H1 (cell line): Measurements from ENCODE around the gene SERGEF. TPM values are rescaled to one million over a fixed set of nuclear protein-coding genes. Genes with fewer than 3 reads are reported as not detected.

Experiments
- CTCF ChIA-PET: fragments of 300-600 bp; sonication (Branson Sonifier 250); formaldehyde crosslinking; loops from one replicate; lab custom pipeline; 2021; ENCODE audit not compliant: partially characterized antibody; lab: Charles Lee
- POLR2A ChIA-PET: fragments of 300-600 bp; sonication (Branson Sonifier 250); formaldehyde crosslinking; loops from one replicate; lab custom pipeline; 2021; ENCODE audit warnings: inconsistent platforms; ENCODE audit not compliant: partially characterized antibody; lab: Charles Lee
- DNase-seq, 2 experiments: peaks; one replicate each; pipeline versions ENCODE4 v3.0.0 to v3.0.0-alpha.2; 2010 to 2022; ENCODE audit warnings: low spot score in 2 of 2, low read depth in 1 of 2, mixed read lengths in 1 of 2
- FAIRE-seq: peaks from 2 replicates; lab custom pipeline; 2011; peaks lifted over from hg19 to GRCh38; lab: Jason Lieb, UNC
- H2AFZ ChIP-seq: 2 replicates; pipeline ENCODE4 v1.8.1; 2012; ENCODE audit warnings: low read length, inconsistent platforms
- H2AK5ac ChIP-seq: 2 replicates; pipeline ENCODE4 v1.6.1; 2013; ENCODE audit warnings: low read depth, low read length
- H2BK120ac ChIP-seq: replicated peaks from 2 replicates; pipeline ENCODE3; 2013; ENCODE audit warnings: low read depth, low read length, inconsistent platforms
- H2BK12ac ChIP-seq: 2 replicates; pipeline ENCODE4 v1.6.1; 2013; ENCODE audit warnings: low read depth, low read length
- H2BK15ac ChIP-seq: 2 replicates; pipeline ENCODE4 v1.6.1; 2013; ENCODE audit warnings: low read length
- H2BK20ac ChIP-seq: 2 replicates; pipeline ENCODE4 v1.6.1; 2013; ENCODE audit warnings: low read length
- H2BK5ac ChIP-seq: 2 replicates; pipeline ENCODE4 v1.6.1; 2013; ENCODE audit warnings: low read depth, low read length
- H3K14ac ChIP-seq: 2 replicates; pipeline ENCODE4 v1.6.1; 2013; ENCODE audit warnings: inconsistent platforms; ENCODE audit not compliant: insufficient read length
- H3K18ac ChIP-seq: 2 replicates; pipeline ENCODE4 v1.6.1; 2013; ENCODE audit warnings: low read length; ENCODE audit errors: extremely low read depth
- H3K23ac ChIP-seq: 2 replicates; pipeline ENCODE4 v1.6.1; 2013; ENCODE audit warnings: inconsistent platforms; ENCODE audit not compliant: insufficient read length
- H3K23me2 ChIP-seq: 2 replicates; pipeline ENCODE4 v1.6.1; 2013; ENCODE audit warnings: low read depth, low read length
- H3K27ac ChIP-seq: 2 replicates; pipeline ENCODE4 v1.6.1; 2011; ENCODE audit warnings: low read depth, low read length, inconsistent platforms
- H3K27me3 ChIP-seq, 4 experiments: replicated peaks in 1 of 4; 1 replicate in 1 of 4; 2 replicates in 3 of 4; pipeline versions ENCODE4 v1.6.1 to v1.8.1; 2011 to 2013; ENCODE audit warnings: low read length in 3 of 4, mild to moderate bottlenecking in 3 of 4, inconsistent platforms in 2 of 4, mixed read lengths in 2 of 4, moderate library complexity in 1 of 4; ENCODE audit not compliant: control insufficient read depth in 3 of 4, insufficient read depth in 3 of 4; ENCODE audit errors: extremely low read depth in 1 of 4
- H3K36me3 ChIP-seq, 4 experiments: 2 replicates each; pipeline versions ENCODE4 v1.6.1 to v1.8.1; 2011 to 2013; ENCODE audit warnings: mild to moderate bottlenecking in 4 of 4, low read length in 3 of 4, moderate library complexity in 2 of 4, control low read depth in 1 of 4, inconsistent platforms in 1 of 4; ENCODE audit not compliant: insufficient read depth in 4 of 4, control insufficient read depth in 2 of 4
- H3K4ac ChIP-seq: replicated peaks from 2 replicates; pipeline ENCODE3; 2013; ENCODE audit warnings: low read length, low read depth, mixed read lengths, inconsistent platforms; ENCODE audit not compliant: insufficient read length
- H3K4me1 ChIP-seq, 4 experiments: replicated peaks in 1 of 4; 1 replicate in 1 of 4; 2 replicates in 3 of 4; pipeline versions ENCODE4 v1.6.1 to v1.8.1; 2011 to 2013; ENCODE audit warnings: low read length in 3 of 4, inconsistent platforms in 2 of 4, mixed read lengths in 1 of 4; ENCODE audit not compliant: insufficient read depth in 4 of 4, control insufficient read depth in 3 of 4
- H3K4me2 ChIP-seq, 2 experiments: 2 replicates each; pipeline versions ENCODE4 v1.6.1 to v1.8.1; 2011 to 2013; ENCODE audit warnings: low read depth in 2 of 2, low read length in 2 of 2, control low read depth in 1 of 2, inconsistent platforms in 1 of 2, mild to moderate bottlenecking in 1 of 2; ENCODE audit not compliant: insufficient read depth in 1 of 2
- H3K4me3 ChIP-seq, 4 experiments: fragments of 200-600, 300-600 bp in 1 of 4; sonication (generic), shearing (Covaris generic), sonication (Bioruptor Twin) in 1 of 4; 2 replicates each; pipeline versions ENCODE4 v1.5.1 to v1.8.1; 2011 to 2016; ENCODE audit warnings: low read length in 4 of 4, low read depth in 3 of 4, control low read depth in 2 of 4, inconsistent platforms in 2 of 4, mild to moderate bottlenecking in 2 of 4, mixed read lengths in 1 of 4, moderate library complexity in 1 of 4; ENCODE audit not compliant: insufficient read depth in 2 of 4; ENCODE audit errors: extremely low read depth in 1 of 4
- H3K56ac ChIP-seq: replicated peaks from 2 replicates; pipeline ENCODE3; 2013; ENCODE audit warnings: low read depth, mild to moderate bottlenecking, mixed read lengths, low read length, inconsistent platforms; ENCODE audit not compliant: insufficient read length
- H3K79me1 ChIP-seq: 2 replicates; pipeline ENCODE4 v1.6.1; 2013; ENCODE audit warnings: low read depth, low read length, control low read depth
- H3K79me2 ChIP-seq, 2 experiments: 2 replicates each; pipeline versions ENCODE4 v1.6.1 to v1.8.1; 2012 to 2013; ENCODE audit warnings: low read length in 2 of 2, mild to moderate bottlenecking in 2 of 2, inconsistent platforms in 1 of 2; ENCODE audit not compliant: insufficient read depth in 2 of 2, control insufficient read depth in 1 of 2
- H3K9ac ChIP-seq, 4 experiments: replicated peaks in 1 of 4; 1 replicate in 1 of 4; 2 replicates in 3 of 4; pipeline versions ENCODE4 v1.6.1 to v1.8.1; 2011 to 2013; ENCODE audit warnings: low read depth in 3 of 4, low read length in 3 of 4, control low read depth in 2 of 4, mild to moderate bottlenecking in 2 of 4, moderate library complexity in 2 of 4, inconsistent platforms in 1 of 4; ENCODE audit errors: extremely low read depth in 1 of 4
- H3K9me3 ChIP-seq, 2 experiments: 2 replicates each; pipeline versions ENCODE4 v1.6.1 to v1.8.1; 2012 to 2013; ENCODE audit warnings: mild to moderate bottlenecking in 2 of 2, moderate library complexity in 2 of 2, control low read depth in 1 of 2, inconsistent platforms in 1 of 2, low read depth in 1 of 2, low read length in 1 of 2, mixed read lengths in 1 of 2; ENCODE audit not compliant: insufficient read depth in 2 of 2
- H4K20me1 ChIP-seq, 2 experiments: replicated peaks in 1 of 2; 2 replicates each; pipeline versions ENCODE3 to v1.8.1; 2011 to 2013; ENCODE audit warnings: inconsistent platforms in 2 of 2, low read length in 2 of 2, mild to moderate bottlenecking in 1 of 2; ENCODE audit not compliant: insufficient read depth in 2 of 2, control insufficient read depth in 1 of 2
- H4K5ac ChIP-seq: 2 replicates; pipeline ENCODE4 v1.6.1; 2013; ENCODE audit warnings: low read length, low read depth, mixed read lengths, inconsistent platforms; ENCODE audit not compliant: insufficient read length
- H4K8ac ChIP-seq: 2 replicates; pipeline ENCODE4 v1.8.0; 2013; ENCODE audit warnings: mild to moderate bottlenecking, moderate library complexity, low read length, inconsistent platforms; ENCODE audit not compliant: insufficient read depth; ENCODE audit errors: extremely low read depth
- H4K91ac ChIP-seq: replicated peaks from 2 replicates; pipeline ENCODE3; 2013; ENCODE audit warnings: low read length, mixed read lengths, inconsistent platforms; ENCODE audit not compliant: insufficient read length
- CEBPB ChIP-seq: IDR thresholded peaks from 2 replicates; pipeline ENCODE4 v1.6.1; 2012; ENCODE audit warnings: low read depth, low read length
- POLR2A ChIP-seq, 2 experiments: IDR thresholded peaks; 1 replicate in 1 of 2; 2 replicates in 1 of 2; pipeline ENCODE4 v1.6.1; 2011; ENCODE audit warnings: low read depth in 2 of 2, low read length in 2 of 2, mild to moderate bottlenecking in 2 of 2; ENCODE audit errors: control extremely low read depth in 1 of 2
- WGBS, 2 experiments: shearing (Covaris generic) in 1 of 2; methylation state at CpG; one replicate each; pipeline versions ENCODE4 v1.1.6 to v1.1.7; 2013 to 2015; ENCODE audit warnings: low lambda C conversion rate in 2 of 2, mixed read lengths in 2 of 2, inconsistent platforms in 1 of 2, low coverage in 1 of 2, missing lambda C conversion rate in 1 of 2; ENCODE audit not compliant: insufficient replicate concordance in 2 of 2, insufficient coverage in 1 of 2, insufficient read length in 1 of 2; ENCODE audit errors: extremely low coverage in 1 of 2, missing lambda C conversion rate in 1 of 2; 5-methylcytosine and 5-hydroxymethylcytosine counted together
- polyA plus RNA-seq, 7 experiments: library from polyadenylated mRNA; depleted of rRNA in 3 of 7; stranded (reverse) in 5 of 7; unstranded in 2 of 7; fragments of >200 nt in 5 of 7; fragments of 200-250 nt in 2 of 7; gene quantifications; 1 replicate in 5 of 7; 2 replicates in 1 of 7; 4 replicates in 1 of 7; pipeline versions ENCODE4 v1.2.1 to v1.2.3, GENCODE V29; 2011 to 2013; ENCODE audit warnings: missing spikeins in 2 of 7, mixed read lengths in 2 of 7
- total RNA-seq: library from RNA; stranded (reverse); fragmentation: NEBNext Ultra II Directional; extraction: Animal tissue kit (Norgen Biotek cat#: 25700); gene quantifications from 2 replicates; pipeline ENCODE4 v1.2.1, GENCODE V29; 2021

The SERGEF gene
- total and polyA plus RNA-seq, 2 of the 8 experiments (the other 6 are each of a cell fraction or from before 2014, with no cell fraction given): 16.6 to 28.8 TPM

GRCh38 chr11:17851697-17852096 lies 161.2 kb downstream of the SERGEF start:
- H2BK12ac ChIP-seq: no peak overlapping the region
- H3K4ac ChIP-seq: no peak overlapping the region
- no peak overlapping the region for H2BK120ac ChIP-seq
- H3K4me2 ChIP-seq: no peak overlapping the region
- H3K23ac ChIP-seq: no peak overlapping the region
- H3K36me3 ChIP-seq: no peaks in the 10 kb centered on the region
- H3K18ac ChIP-seq: no peak overlapping the region
- ChIA-PET CTCF (interaction anchor here (0.7 to 6.2 kb wide), 13 partner anchors 12 to 139 kb away, joined by 3 to 90 read pairs (median 4); no protein-coding TSS in a partner anchor), POLR2A (no interaction called here)
- H2AFZ ChIP-seq: no peak overlapping the region
- H4K8ac ChIP-seq: no peak overlapping the region
- no peak overlapping the region for H2BK15ac ChIP-seq
- H3K56ac ChIP-seq: no peak overlapping the region
- WGBS, 2 experiments: 100% methylated on average over 1 of the region's 1 CpG; no CpG with 5 or more reads in 1 of the 2 experiments
- H3K27me3 ChIP-seq: no peaks in the 10 kb centered on the region
- DNase-seq (no peak), FAIRE-seq (no peak)
- peaks cover 0 to 4% of the 10 kb centered on the region in 2 experiments for H4K20me1 ChIP-seq
- no peak overlapping the region for H3K9ac ChIP-seq
- H4K91ac ChIP-seq: no peak overlapping the region
- H3K79me1 ChIP-seq: no peaks in the 10 kb centered on the region
- no peak overlapping the region for H3K4me3 ChIP-seq
- H3K9me3 ChIP-seq: no peaks in the 10 kb centered on the region
- no peak overlapping the region for H2AK5ac ChIP-seq
- H3K23me2 ChIP-seq: no peaks in the 10 kb centered on the region
- peaks cover 0 to 4% (median under 1%) of the 10 kb centered on the region in 4 experiments; a peak in 3 of 7 replicates for H3K4me1 ChIP-seq
- H3K27ac ChIP-seq: no peak overlapping the region
- H3K14ac ChIP-seq: no peak overlapping the region
- H3K79me2 ChIP-seq: no peaks in the 10 kb centered on the region
- H4K5ac ChIP-seq: no peak overlapping the region
- no peak overlapping the region for H2BK20ac ChIP-seq
- TF ChIP-seq CEBPB (no peak), POLR2A (IDR thresholded peaks at IDR 0.05; ENCODE audit: control extremely low read depth in 1 of 2, low read depth in 2 of 2, low read length in 2 of 2) (no peak)
- TF ChIP-seq, all 59 proteins: peak for 0
- H2BK5ac ChIP-seq: no peak overlapping the region
